HUDEP-2 (cell line): ENCODE results near the gene SLC25A36.
"Not testable (repeated sequence)": the region's sequence is repeated elsewhere in the genome, so short reads cannot be mapped to it uniquely, and the experiment has no call there.

Experiments used
- DNase-seq, 76 experiments: peaks; one replicate each; lab custom pipeline; 2025; ENCODE audit not compliant: unreplicated experiment in 76 of 76; lab: John Stamatoyannopoulos, UW

The SLC25A36 gene

GRCh38 chr3:140931016-140931454, 10.6 kb upstream of the SLC25A36 start:
- DNase-seq = no peak

- no peak for DNase-seq
These were observed 9.8 kb upstream of the SLC25A36 start for GRCh38 chr3:140931801-140932200.

GRCh38 chr3:140933109-140933508, 8.5 kb upstream of the SLC25A36 start:
- no peak for DNase-seq

DNA sequence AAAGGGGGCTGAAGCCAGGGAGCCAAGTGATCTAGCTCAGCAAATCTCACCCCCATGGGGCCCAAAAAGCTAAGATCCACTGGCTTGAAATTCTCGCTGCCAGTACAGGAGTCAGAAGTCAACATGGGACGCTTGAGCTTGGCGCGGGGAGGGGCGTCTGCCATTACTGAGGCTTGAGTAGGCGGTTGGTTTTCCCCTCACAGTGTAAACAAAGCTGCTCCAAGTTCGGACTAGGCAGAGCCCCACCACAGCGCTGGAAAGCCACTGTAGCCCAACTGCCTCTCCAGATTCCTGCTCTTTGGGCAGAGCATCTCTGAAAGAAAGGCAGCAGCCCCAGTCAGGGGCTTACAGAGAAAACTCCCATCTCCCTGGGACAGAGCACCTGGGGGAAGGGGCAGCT, 8.1 kb upstream of the SLC25A36 start:
- no peak for DNase-seq

- DNase-seq = not testable (repeated sequence)
These were observed 2.3 kb upstream of the SLC25A36 start for GRCh38 chr3:140939305-140939704.

GRCh38 chr3:140941090-140941433, 574 bp upstream of the SLC25A36 start:
- DNase-seq = no peak

- DNase-seq = peak in 51 of 76 experiments; percentile 1 to 50 (median 30)
These were observed 827 bp downstream of the SLC25A36 start for GRCh38 chr3:140942221-140943104.

DNA sequence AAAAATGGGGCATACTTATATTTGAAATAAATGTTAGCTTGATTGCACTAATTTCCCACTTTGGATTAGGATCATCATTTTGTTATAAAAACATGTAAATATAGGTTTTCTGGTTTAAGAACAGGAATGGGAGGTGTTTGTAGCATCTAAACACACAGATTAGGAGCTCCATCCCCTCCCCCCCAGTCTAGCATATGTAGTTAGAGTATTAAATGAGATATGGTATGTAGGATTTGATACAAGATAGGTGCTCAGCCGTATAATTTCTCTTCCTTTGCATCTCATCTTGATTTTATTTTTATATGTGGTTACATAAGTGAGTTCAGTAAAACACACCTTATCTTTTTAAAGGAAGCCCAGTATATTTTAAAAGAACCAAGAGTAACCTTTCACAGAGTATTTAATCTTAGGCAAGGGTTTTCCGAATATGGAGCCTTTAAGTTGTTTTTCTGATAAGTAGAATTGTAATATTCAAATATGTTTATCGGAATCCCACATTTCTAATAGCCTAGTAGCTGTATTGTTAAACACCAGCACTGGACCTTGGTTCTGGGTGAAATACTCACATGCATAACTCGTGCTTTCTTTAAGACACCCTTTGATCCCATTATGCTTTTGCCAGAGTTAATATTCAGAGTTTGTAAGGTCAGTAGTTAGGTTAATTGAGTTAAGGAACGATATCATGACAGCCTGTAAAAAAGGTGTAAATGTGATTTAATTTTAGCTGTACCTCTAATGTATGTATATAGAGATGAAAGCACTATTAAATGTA, 2.3 kb downstream of the SLC25A36 start:
- DNase-seq = no peak

DNA sequence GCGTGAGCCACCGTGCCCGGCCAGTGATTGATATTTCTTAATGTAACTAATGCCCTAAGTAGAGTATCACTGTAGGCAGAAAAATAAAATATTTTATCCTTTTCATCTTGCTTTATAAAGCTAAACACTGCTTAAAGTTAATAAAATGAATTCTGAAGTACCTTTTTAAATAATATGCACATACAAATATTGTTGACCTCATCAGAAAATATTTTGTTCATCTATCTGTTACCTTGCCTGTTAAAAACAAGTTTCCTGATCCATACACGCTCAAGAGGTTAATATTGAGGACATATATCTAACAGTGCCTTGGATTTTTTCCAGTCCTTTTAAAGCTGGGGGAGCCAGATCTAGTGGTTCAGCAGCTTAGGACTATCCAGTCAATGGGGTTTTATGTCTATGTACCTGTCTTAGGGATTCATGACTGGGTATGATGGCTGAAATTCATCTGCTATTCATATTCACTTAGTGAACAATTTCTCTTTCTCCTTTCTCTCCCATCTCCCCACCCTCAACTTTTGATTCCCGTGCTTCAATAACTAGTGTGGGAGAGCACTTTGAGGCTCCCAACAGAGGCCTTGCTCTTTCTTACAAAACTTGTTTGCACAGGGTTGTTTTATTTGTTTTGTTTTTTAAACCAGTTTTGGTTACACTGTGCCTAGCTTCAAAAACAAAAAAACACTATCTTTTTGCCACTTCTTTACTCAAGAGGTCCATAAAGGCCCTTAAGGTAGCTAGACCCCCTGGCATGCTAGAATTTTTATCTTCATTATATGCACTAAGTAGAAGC, 7.0 kb downstream of the SLC25A36 start:
- DNase-seq = no peak

DNA sequence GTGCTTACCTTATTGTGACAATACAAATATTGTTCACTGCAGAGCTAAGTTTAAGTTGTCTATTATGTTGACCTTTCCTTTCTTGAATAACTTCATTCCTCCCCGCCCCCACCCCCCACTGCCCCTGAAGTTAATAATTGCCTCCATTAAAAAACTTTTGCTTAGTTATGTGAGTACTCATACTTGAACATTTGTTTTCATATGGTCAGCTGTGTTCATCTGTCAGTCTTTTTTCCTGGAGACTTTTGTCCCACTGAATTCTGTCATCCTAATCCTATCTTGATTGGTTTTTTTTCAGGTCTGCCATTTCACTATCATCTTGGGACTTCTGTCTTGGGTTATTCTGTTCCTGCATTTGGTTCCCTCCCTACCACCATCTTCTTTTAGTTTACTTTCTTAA, 8.5 kb downstream of the SLC25A36 start:
- DNase-seq = no peak

DNA sequence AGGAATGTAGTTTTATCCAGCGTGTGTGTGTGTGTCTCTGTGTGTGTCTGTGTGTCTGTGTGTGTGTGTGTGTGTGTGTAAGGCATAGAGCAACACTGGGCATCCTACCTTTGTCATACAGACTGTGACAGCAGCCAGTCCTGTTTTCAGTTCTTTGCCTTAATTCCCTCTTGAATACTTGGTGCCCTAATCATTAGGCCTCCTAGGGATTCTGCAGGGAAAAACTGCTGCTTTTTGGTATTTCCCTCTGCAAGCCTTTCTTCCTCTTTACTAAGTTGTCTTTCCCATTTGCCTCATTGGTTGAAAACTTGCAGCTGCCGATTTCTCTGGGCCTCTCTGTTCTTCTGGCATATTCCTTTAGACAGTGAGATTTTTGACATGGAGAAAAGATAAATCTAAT, 9.2 kb downstream of the SLC25A36 start:
- no peak for DNase-seq

- not testable (repeated sequence) for DNase-seq
These were observed 10.1 kb downstream of the SLC25A36 start for GRCh38 chr3:140951750-140952149.

GRCh38 chr3:140953028-140953960, 11.7 kb downstream of the SLC25A36 start:
- DNase-seq = peak in 4 of 76 experiments; percentile 4 to 38 (median 11)

DNA sequence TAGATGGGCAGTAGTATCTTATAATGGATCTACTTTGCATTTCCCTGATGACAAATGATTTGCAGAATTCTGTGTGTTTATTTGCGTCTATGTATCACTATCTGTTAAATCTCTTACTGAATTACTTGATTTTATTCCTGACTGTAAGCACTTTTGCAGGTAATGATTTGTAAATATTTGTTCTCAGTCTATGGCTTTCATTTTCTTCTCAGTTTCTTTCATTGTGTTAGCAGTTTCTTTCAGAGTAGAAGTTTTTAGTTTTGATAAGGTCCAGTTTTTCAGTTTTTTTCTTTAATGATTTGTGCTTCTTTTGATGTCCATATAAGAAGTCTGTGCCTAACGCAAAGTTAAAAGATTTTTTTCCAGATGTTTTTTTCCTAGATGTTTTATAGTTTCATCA, 12.9 kb downstream of the SLC25A36 start:
- no peak for DNase-seq

GRCh38 chr3:140955645-140956044, 14.0 kb downstream of the SLC25A36 start:
- no peak for DNase-seq

- no peak for DNase-seq
These were observed 14.6 kb downstream of the SLC25A36 start for GRCh38 chr3:140956058-140956835.

DNA sequence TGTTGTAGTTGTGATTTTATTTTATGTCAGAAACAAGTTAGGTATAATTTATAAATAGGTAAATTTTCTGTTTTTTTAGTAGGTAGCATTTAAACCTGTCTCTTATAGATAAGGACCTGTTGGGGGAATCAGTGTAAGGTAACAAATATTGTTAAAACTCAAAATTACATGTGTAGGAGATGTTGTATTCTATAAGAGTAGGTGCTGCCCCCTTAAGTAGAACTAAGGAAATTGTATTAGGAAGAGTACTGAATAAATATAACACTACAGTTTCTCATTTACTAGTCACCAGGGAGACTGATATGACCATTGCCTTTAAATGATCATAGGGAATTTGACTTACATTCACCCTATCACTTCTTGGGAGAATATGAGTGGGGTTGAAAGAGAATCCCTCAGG, 31.2 kb downstream of the SLC25A36 start:
- peak in 4 of 76 experiments; percentile 8 to 35 (median 11) for DNase-seq

DNA sequence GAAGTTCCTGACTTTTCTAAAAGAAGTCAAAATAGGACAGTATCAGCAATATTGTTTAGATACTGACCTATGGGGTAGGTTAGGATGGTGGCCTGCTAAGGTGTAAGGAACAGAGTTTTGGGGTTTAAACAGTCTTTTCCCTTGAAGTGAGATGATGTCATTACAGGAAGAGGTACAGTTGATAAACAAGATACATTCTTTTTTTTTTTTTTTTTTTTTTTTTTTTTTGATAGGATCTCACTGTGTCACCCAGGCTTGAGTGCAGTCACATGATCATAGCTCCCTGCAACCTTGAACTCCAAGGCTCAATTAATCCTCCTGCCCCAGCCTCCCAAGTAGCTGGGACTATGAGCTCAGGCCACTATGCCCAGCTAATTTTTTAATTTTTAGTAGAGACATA, 33.3 kb downstream of the SLC25A36 start:
- no peak for DNase-seq

GRCh38 chr3:140980663-140981062, 39.0 kb downstream of the SLC25A36 start:
- DNase-seq = no peak
